ENCODE results near the gene BRAF.
"Not testable (repeated sequence)": the region's sequence is repeated elsewhere in the genome, so short reads cannot be mapped to it uniquely, and the experiment has no call there.

BRAF gene

GRCh38 chr7:140918236-140918635, 6.5 kb downstream of the BRAF start:
- DNase-seq (ENCODE audit: low spot score), result no peak

DNA sequence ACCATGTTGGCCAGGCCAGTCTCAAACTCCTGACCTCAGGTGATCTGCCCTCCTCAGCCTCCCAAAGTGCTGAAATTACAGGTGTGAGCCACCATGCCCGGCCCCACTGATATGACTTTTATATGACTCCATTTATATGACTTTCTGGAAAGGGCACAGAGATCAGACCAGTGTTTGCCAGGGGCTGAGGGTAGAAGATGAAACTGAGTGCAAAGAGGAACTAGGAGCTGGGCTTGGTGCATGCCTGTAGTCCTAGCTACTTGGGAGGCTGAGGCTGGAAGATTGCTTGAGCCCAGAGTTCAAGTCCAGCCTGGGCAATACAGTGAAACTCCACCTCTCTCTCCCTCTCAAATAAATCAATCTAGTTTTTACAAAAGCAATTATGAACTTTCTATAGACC, 7.5 kb downstream of the BRAF start:
- DNase-seq (ENCODE audit: low spot score), result no peak

DNA sequence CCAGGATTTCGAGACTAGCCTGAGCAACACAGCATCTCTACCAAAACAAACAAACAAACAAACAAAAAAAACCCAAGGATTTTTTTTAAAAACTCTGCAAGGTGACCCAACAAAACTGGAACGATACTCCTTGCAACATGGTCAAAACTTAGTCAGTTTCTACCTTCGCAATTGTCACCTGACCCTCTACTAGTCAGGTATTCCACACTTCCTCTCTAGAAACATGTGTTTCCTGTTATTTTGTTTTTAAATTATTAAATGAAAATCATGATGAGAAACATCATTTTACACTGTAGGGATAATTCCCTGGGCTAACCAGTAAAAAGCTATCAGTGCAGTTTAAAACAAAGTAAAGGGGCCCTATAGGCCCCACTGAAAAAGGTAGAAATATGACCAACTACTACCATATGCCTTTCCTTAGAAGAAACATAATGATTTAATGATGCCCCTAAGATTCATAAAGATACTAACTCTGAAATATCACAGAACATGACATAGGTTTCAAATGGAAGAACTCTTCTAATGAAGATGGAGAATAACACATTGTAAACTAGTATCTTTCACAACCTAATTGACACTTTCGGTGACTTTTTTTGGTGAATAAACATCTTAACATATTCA, 8.7 kb downstream of the BRAF start:
- DNase-seq (ENCODE audit: low spot score), result no peak

GRCh38 chr7:140914083-140914482, 10.6 kb downstream of the BRAF start:
- DNase-seq (ENCODE audit: low spot score), result no peak

DNA sequence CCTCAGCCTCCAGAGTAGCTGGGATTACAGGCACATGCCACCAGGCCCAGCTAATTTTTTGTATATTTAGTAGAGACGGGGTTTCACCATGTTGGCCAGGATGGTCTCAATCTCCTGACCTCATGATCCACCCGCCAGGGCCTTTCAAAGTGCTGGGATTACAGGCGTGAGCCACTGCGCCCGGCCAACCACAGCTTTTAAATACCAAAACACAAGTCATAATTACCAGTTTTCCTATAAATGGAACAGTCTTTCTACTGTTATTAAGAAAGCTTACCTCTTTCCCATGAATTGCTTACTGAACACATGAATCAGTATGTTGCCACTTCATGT, 11.2 kb downstream of the BRAF start:
- DNase-seq (ENCODE audit: low spot score), result not testable (repeated sequence)

DNA sequence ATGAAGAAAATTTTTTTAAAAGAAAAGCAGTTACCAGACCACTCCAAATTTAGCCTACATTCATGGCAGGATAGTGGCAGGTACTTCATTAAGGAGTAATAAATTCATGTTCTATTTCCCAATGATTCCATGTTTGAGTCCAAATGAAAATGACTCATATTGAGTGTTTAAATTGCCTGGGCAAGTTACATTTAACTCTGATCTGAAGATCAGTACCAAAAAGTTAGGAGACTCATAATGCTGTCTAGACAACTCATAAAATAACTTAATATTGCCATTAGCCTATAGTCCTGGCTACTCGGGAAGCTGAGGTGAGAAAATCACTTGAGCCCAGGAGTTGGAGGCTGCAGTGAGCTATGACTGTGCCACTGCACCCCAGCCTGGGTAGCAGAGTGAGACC, 13.0 kb downstream of the BRAF start:
- DNase-seq (ENCODE audit: low spot score), result no peak

DNA sequence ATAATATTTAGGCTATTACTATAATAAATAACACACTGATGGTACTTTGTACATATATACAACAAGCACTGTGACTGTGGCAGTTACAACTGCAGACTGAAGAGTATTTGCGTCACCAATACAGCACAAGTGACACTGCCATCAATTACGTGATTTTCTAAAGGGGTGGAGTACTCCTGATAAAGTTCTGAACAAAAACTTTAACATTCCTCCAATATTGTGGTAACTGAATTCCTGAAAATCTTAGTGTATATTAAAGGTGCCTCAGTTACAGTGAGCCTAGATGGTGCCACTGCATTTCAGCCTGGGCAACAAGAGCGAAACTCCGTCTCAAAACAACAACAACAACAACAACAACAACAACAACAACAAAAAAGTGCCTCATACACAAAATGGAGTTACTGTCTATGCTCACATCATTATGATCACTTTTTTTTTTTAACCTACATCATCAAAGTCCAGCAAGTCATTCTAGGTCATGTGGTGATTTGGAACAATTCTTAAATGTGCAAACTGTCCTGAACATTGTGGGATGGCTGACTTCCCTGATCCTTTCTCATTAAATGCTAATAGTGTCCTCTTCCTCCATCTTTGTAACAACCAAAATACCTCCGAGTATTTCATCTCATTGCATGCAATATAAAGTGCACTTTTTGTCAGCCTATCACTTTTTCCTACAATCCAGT, 15.1 kb downstream of the BRAF start:
- DNase-seq (ENCODE audit: low spot score), result no peak

- DNase-seq (ENCODE audit: low spot score), result no peak
Measured at GRCh38 chr7:140908361-140908760, 16.4 kb downstream of the BRAF start.

DNA sequence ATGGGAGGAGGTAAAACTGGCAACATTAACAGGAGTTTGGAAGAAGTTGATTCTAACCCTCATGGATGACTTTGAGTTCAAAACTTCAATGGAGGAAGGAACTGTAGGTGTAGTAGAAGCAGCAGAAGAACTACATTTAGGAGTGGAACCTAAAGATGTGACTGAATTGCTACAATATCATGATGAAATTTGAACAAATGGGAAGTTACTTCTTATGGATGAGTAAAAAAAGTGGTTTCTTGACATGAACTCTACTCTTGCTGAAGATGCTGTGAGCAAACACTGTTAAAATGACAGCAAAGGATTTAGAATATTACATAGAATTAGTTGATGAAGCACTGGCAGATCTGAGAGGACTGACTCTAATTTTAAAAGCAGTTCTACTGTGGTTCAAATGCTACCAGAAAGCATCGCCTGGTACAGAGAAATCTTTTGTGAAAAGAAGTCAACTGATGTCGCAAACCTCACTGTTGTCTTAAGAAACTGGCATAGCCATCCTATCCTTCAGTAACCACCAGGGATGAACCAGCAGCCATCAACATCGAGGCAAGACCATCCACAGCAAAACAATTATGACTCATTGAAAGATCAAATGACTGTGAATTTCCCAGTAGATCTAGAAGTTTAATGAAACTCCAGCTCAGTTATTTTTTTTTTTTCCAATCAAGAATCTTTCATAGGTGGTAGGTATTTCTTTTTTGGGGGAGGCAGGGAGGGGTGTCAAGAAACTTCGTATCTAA, 20.8 kb downstream of the BRAF start:
- DNase-seq (ENCODE audit: low spot score), result no peak

- DNase-seq (ENCODE audit: low spot score), result no peak
Measured at GRCh38 chr7:140902303-140902953, 22.3 kb downstream of the BRAF start.

GRCh38 chr7:140901941-140902302, 22.8 kb downstream of the BRAF start:
- DNase-seq (ENCODE audit: low spot score), result no peak

- DNase-seq (ENCODE audit: low spot score), result no peak
Measured at GRCh38 chr7:140899883-140900282, 24.8 kb downstream of the BRAF start.

DNA sequence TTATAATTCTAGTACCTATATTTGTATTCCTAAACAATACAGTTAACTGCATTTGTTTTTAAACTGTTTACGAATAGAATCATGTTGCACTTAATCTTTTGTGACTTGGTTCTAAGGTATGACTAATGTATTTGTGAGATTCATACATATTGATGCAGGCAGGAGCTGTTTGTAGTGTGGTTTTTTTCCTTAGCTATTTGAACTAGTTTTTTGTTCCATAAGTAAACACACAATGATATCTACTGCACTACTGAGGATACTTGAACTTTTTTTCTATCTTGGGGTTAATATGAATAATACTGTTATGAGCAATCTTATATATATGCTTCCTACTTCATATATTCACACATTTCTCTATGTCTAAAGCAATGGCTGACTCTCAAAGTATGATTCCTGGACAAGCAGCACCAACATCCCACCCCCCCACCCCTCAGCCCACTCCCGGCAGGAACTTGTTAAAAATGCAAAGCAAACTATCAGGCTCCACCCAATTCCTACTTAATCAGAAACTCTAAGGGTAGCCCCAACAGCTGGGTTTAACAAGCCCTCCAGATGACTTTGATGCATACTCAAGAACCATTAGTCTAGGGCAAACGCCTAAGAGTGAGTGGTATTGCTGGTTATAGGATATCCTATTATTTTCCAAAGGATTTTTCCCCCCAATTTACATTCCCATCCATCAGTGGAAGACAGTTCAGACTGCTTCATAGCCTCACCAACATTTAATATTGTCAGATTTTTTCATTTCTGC, 25.8 kb downstream of the BRAF start:
- no peak for DNase-seq (ENCODE audit: low spot score)

- no peak for DNase-seq (ENCODE audit: low spot score)
Measured at GRCh38 chr7:140896996-140897395, 27.7 kb downstream of the BRAF start.

DNA sequence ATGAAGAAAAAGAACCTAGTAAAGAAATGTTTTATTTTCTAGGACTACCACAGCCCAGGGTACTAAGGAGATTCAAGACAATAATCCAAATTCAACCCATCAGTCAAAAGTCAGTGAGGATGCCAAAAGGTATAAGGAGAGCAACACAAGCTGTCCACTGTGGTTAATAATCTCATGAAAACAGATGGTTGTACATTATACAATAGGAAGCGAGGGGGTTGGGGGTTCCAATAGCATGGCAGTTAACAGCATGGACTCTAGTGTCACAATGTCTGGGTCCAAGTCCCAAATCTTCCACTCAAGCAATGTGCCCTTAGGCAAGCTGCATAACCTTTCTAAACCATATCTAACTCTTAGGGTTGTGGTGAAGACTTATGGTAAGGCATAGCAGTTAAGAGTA, 35.1 kb downstream of the BRAF start:
- no peak for DNase-seq (ENCODE audit: low spot score)

DNA sequence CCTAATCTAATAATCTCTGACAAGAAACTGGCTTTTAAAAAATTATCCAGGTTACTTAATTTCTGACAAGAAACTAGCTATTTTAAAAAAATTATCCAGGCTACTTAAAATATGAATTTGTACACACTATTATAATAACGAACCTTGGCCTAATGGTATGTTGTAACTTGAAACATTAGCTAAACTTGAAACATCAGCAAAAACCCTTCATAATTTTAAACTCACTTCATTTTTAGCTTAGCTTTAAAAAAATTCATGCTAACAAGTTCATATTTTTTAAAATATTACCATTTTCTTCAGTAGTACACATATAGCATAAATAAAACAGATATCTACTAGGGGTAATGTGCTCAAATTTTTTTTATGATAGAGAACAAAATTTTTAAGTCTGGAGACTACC, 35.6 kb downstream of the BRAF start:
- DNase-seq (ENCODE audit: low spot score), result no peak

- no peak for DNase-seq (ENCODE audit: low spot score)
Measured at GRCh38 chr7:140888087-140888486, 36.6 kb downstream of the BRAF start.

GRCh38 chr7:140885735-140886334, 38.9 kb downstream of the BRAF start:
- DNase-seq (ENCODE audit: low spot score), result no peak

GRCh38 chr7:140883378-140883777, 41.4 kb downstream of the BRAF start:
- DNase-seq (ENCODE audit: low spot score), result no peak

DNA sequence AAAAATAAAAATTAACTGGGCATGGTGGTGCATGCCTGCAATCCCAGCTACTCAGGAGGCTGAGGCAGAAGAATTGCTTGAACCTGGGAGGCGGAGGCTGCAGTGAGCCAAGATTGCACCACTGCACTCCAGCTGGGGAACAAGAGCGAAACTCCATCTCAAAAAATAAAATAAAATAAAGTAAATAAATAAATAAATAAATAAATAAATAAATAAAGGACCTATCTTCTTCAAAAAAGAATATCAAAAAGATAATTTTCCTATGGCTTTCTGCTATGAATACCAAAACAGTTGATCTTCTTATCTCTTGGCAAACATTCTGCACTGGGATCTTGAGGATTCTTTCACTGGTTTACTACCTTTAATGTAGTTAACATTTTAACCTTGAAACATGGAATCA, 41.9 kb downstream of the BRAF start:
- DNase-seq (ENCODE audit: low spot score), result not testable (repeated sequence)

DNA sequence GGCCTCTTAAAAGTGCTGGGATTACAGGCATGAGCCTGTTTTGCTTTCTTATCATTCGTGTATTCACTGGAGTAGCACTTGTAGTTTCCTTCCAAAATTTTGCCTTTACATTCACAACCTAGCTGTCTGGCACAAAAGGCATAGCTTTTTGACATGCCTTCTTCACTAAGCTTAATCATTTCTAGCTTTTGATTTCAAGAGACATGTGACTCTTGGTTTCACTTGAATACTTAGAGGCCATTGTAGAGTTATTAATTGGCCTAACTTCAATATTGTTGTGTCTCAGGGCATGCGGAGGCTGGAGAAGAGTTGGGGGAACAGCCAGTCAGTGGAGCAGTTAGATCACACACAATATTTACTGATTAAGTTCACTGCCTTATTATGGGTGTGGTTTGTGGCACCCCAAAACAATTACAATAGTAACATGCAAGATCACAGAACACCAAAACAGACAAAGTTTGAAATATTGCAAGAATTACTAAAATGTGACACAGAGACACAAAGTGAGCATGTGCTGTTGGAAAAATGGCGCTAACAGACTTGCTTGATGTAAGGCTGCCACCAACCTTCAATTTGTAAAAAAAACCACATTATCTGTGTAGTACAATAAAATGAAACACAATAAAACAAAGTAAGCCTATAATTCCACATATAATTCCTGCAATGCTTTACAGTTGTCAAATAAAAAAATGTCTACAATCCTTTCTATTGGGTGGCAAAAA, 43.1 kb downstream of the BRAF start:
- DNase-seq (ENCODE audit: low spot score), result no peak

DNA sequence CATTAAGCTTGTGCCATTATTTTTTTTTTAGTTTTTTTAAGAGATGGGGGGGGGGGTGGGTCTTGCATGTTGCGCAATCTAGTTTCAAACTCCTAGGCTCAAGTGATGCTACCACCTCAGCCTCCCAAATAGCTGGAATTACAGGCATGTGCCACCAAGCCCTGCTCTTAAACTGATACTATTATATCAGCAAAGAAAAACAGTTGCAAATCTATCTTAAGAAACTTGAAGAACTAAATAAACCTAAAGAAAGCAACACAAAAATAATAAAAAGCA, 47.5 kb downstream of the BRAF start:
- no peak for DNase-seq (ENCODE audit: low spot score)
